Endothelial cell of umbilical vein (primary cell): Measurements from ENCODE around the gene ASB6.

Experiments
- EZH2 ChIP-seq: IDR thresholded peaks from 2 replicates; pipeline ENCODE4 v1.6.1; 2012; ENCODE audit warnings: borderline replicate concordance, low read depth, mild to moderate bottlenecking, moderate library complexity, low read length, inconsistent platforms; ENCODE audit not compliant: severe bottlenecking
- JUN ChIP-seq: IDR thresholded peaks from 2 replicates; pipeline ENCODE4 v1.6.1; 2011; ENCODE audit warnings: borderline replicate concordance, low read depth; ENCODE audit not compliant: insufficient read length, insufficient read depth
- MAX ChIP-seq: IDR thresholded peaks from 2 replicates; pipeline ENCODE4 v1.6.1; 2011; ENCODE audit not compliant: insufficient read depth, insufficient read length
- POLR2AphosphoS5 ChIP-seq: IDR thresholded peaks from 2 replicates; pipeline ENCODE4 v1.6.1; 2012; ENCODE audit warnings: low read depth, mild to moderate bottlenecking, control low read depth, low read length, moderate library complexity; ENCODE audit not compliant: insufficient read depth

GRCh38 chr9:129635099-129636065, 6.6 kb downstream of the ASB6 start:
- TF ChIP-seq EZH2 (no peak), POLR2AphosphoS5 (no peak), MAX (no peak), JUN (no peak)
